Heart left ventricle (tissue), 16 donors: ENCODE measurements around the gene ADAMTS5. TPM values are rescaled to one million over a fixed set of nuclear protein-coding genes. Genes with fewer than 3 reads are reported as not detected.

ENCODE experiments used
- ATAC-seq, 4 donors: fragments of 200-7000 bp; cut with Tn5 transposase; one replicate each; pipeline ENCODE4 v1.9.1; 2020 to 2022; ENCODE audit warnings: moderate library complexity in 4 of 4, mild to moderate bottlenecking in 3 of 4, moderate number of reproducible peaks in 1 of 4
- DNase-seq, 5 donors: peaks; one replicate each; pipeline ENCODE4 v3.0.0-alpha.2; 2020
- H3K27ac ChIP-seq, 12 donors: fragments of 200-600 bp; sonication (generic) in 4 of 12; one replicate each; pipeline versions ENCODE4 v1.5.0 to v1.8.0; 2016 to 2022; ENCODE audit warnings: mild to moderate bottlenecking in 2 of 12
- H3K27me3 ChIP-seq, 9 donors: fragments of 200-600 bp; sonication (generic) in 2 of 9; one replicate each; pipeline versions ENCODE4 v1.5.1 to v1.8.0; 2016 to 2022; ENCODE audit warnings: mild to moderate bottlenecking in 3 of 9
- H3K36me3 ChIP-seq, 9 donors: fragments of 200-600 bp; sonication (generic) in 2 of 9; one replicate each; pipeline versions ENCODE4 v1.5.0 to v1.8.0; 2018 to 2022; ENCODE audit warnings: mild to moderate bottlenecking in 2 of 9
- H3K4me1 ChIP-seq, 12 donors: fragments of 200-600 bp; sonication (generic) in 4 of 12; one replicate each; pipeline versions ENCODE4 v1.5.0 to v1.8.0; 2016 to 2022; ENCODE audit warnings: mild to moderate bottlenecking in 3 of 12
- H3K4me3 ChIP-seq, 12 donors: fragments of 200-600 bp; sonication (generic) in 4 of 12; one replicate each; pipeline versions ENCODE4 v1.5.0 to v1.8.0; 2017 to 2022; ENCODE audit warnings: mild to moderate bottlenecking in 9 of 12, moderate library complexity in 4 of 12
- H3K9me3 ChIP-seq, 12 donors: fragments of 200-600 bp; sonication (generic) in 4 of 12; one replicate each; pipeline versions ENCODE4 v1.5.0 to v1.8.0; 2016 to 2022; ENCODE audit warnings: mild to moderate bottlenecking in 1 of 12
- CTCF ChIP-seq, 12 donors: fragments of 200-600 bp; sonication (generic) in 4 of 12; IDR thresholded peaks; one replicate each; pipeline versions ENCODE4 v1.5.0 to v1.8.0; 2018 to 2022; ENCODE audit warnings: antibody characterized with exemption in 12 of 12, mild to moderate bottlenecking in 5 of 12
- POLR2A ChIP-seq, 2 donors: fragments of 450-650 bp; IDR thresholded peaks; one replicate each; pipeline ENCODE4 v1.6.1; 2017; ENCODE audit warnings: antibody characterized with exemption in 2 of 2, mild to moderate bottlenecking in 2 of 2, moderate library complexity in 2 of 2
- WGBS, 4 donors: extraction: QIAGEN DNeasy Blood & Tissue Kit in 2 of 4; methylation state at CpG; one replicate each; pipeline versions ENCODE4 v1.1.5 to v1.1.7; 2013 to 2018; 5-methylcytosine and 5-hydroxymethylcytosine counted together
- intact Hi-C, 10 donors: fragments of 100-400 bp; cut with DNase I; formaldehyde crosslinking; loops; one replicate each; pipeline versions ENCODE4 v1.11.1 to v1.14.2; 2022
- polyA plus RNA-seq, 2 donors: library from polyadenylated mRNA; stranded (reverse); fragments of 200-250 nt; gene quantifications; one replicate each; pipeline ENCODE4 v1.2.3, GENCODE V29; 2013
- total RNA-seq, 9 donors: library from RNA; depleted of rRNA in 2 of 9; stranded (reverse); fragments of >200 nt in 2 of 9; fragmentation: NEBNext Ultra II Directional in 3 of 9; extraction: Animal tissue kit (Norgen Biotek cat#: 25700) in 3 of 9; gene quantifications; one replicate each; pipeline versions ENCODE4 v1.1.0 to v1.2.4, GENCODE V29; 2016 to 2023
- donor health status: ischemic (EF 13 %, LVEDD 7.1; RV severe dilation, severe dysfunction).
- donor health status: healthy with polysubstance abuse.
- donor health status: DM: no; HTN: yes; CAD: no.
- donor health status: DM: no; HTN: no; CAD: no.
- donor health status: ischemic (EF 25% LVEDD 6.9; RV normal size, moderate dysfunction).
- donor health status: ischemic (EF 25% LVEDD 5.7; RV mildly dilated, moderate dysfunction).
- donor health status: healthy.
- donor health status: DM: yes; HTN: yes; CAD: no.
- donor health status: ischemic (EF 35%, LVEDD 5.7; RV mildly dilated, moderate dysfunction).
- donor health status: nonischemic (EF 11% LVEDD 7.7; RV severe dilation, severe dysfunction).
- donor health status: DM: yes; HTN: yes; CAD: no.
- donor health status: PGD.
- donor health status: ischemic (EF 29% LVEDD 5.4; RV normal size, mild dysfunction).
- donor health status: nonischemic (EF 23%, LVEDD 6.1; RV moderate dilation, normal function).

Gene ADAMTS5
- total and polyA plus RNA-seq, 11 donors, result 0.98 to 22.7 (median 3.1) TPM

DNA sequence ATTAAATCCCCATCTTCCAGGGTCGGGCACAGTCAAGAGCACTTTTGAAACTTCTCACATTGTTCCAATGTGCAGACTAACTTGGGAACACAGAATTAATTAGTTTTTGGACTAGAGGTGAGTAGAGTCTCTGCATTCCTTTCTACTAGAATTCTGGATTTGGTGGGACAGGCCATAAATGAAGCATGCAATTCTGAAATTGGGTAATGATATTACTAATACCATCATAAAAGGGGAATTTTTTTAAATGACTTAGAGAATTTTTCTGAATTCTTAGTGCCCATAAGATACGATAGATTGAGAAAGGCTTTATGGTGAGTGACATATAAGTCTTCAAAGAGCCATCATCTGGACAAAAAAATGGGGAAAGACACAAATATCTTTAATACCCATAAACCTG, 41.8 kb downstream of the ADAMTS5 start:
- intact Hi-C loops, result no loop called here
- no peaks in the 10 kb centered on the region for H3K9me3 ChIP-seq
- ATAC-seq, result no peak
- H3K36me3 ChIP-seq, result peaks cover 0 to 41% (median 3%) of the 10 kb centered on the region in 9 donors
- H3K4me1 ChIP-seq, result no peaks in the 10 kb centered on the region
- DNase-seq, result no peak
- H3K27ac ChIP-seq, result no peak overlapping the region
- H3K4me3 ChIP-seq, result no peak overlapping the region
- no peaks in the 10 kb centered on the region for H3K27me3 ChIP-seq
- TF ChIP-seq POLR2A (IDR thresholded peaks at IDR 0.05), result no peak
- TF ChIP-seq CTCF (IDR thresholded peaks at IDR 0.05), result no peak
- 94 to 98% (median 96%) methylated on average over 2 of the region's 2 CpGs for WGBS, 4 donors

DNA sequence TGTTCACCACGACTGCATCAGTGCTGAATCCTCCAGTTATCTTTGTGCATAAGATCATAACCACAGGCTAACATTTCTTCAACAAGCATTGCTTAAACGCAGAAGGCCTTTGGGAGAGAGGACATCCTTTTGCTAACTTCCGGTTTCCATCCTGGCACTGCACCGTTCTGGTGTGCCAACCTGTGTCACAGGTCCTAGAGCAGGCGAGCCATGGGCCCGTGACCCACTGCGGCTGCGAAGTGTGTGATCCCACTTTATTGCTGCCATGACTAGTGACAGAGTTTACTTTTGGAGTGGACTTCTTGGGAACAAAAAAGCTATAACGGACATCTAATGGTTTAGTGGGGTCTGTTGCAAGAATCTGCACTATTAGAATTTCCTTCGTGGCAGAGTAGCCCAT, 42.9 kb downstream of the ADAMTS5 start:
- Histone ChIP-seq H3K9me3 (no peaks in the 10 kb centered on the region), H3K4me3 (no peak overlapping the region), H3K27ac (no peak overlapping the region), H3K4me1 (no peaks in the 10 kb centered on the region), H3K36me3 (peaks cover 0 to 36% (median 0%) of the 10 kb centered on the region in 9 donors), H3K27me3 (no peaks in the 10 kb centered on the region)
- ATAC-seq (no peak), DNase-seq (no peak)
- TF ChIP-seq POLR2A (IDR thresholded peaks at IDR 0.05) (no peak), CTCF (IDR thresholded peaks at IDR 0.05) (no peak)
- WGBS, 4 donors, result 94 to 95% (median 94%) methylated on average over 6 to 10 of the region's 10 CpGs
- intact Hi-C loops, result no loop called here

- no peaks in the 10 kb centered on the region for H3K4me1 ChIP-seq
- DNase-seq, result no peak
- no peak overlapping the region for H3K4me3 ChIP-seq
- ATAC-seq, result no peak
- peaks cover 0 to 2% (median 0%) of the 10 kb centered on the region in 12 donors for H3K9me3 ChIP-seq
- no peaks in the 10 kb centered on the region for H3K27me3 ChIP-seq
- H3K36me3 ChIP-seq, result peaks cover 0 to 26% (median 0%) of the 10 kb centered on the region in 9 donors
- no peak overlapping the region for H3K27ac ChIP-seq
- no peak for TF ChIP-seq POLR2A (IDR thresholded peaks at IDR 0.05)
- TF ChIP-seq CTCF (IDR thresholded peaks at IDR 0.05), result no peak
- intact Hi-C loops, result no loop called here
Measured at GRCh38 chr21:26920055-26920454, 46.8 kb downstream of the ADAMTS5 start.

DNA sequence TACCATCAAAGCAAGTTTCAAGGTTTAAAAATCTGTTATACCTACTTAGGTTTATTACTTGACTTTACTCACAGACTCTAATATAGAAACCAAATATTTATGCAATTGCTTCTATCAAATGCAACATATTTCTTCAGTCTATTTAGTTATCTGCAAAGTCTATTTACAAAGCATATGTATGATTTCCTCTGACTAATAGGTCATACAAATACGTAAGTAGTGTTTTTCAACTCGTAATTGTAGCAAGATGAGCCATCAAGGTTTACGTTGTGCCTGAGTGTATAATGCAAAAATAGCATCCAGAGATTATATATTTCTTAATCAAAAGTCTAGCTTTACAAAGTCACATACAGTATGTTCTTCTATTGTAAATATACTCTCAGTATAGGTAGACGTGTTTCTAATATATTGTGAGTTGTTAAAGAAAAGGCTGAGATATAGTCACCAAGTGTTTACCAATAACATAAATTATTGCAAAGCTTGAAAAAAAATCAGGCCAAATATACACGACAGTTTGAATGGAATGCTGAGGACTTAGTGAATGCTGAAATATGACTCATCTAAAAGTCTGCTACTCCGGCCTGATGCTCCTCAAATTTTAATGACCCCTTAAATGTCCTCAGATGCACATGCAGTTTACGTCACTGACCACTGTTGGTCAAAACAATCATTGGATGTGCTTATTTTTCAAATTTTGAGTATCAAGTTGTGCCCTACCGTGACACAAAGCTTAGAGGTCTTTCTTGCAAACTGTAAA, 48.4 kb downstream of the ADAMTS5 start:
- Histone ChIP-seq H3K27ac (no peak overlapping the region), H3K9me3 (peaks cover 0 to 15% (median 2%) of the 10 kb centered on the region in 12 donors), H3K4me1 (no peaks in the 10 kb centered on the region), H3K27me3 (no peaks in the 10 kb centered on the region), H3K36me3 (peaks cover 0 to 12% (median 0%) of the 10 kb centered on the region in 9 donors), H3K4me3 (no peak overlapping the region)
- DNase-seq (no peak), ATAC-seq (no peak)
- 88 to 90% (median 89%) methylated on average over 8 of the region's 8 CpGs for WGBS, 4 donors
- intact Hi-C loops, result no loop called here
- no peak for TF ChIP-seq POLR2A (IDR thresholded peaks at IDR 0.05)

GRCh38 chr21:26916799-26917198, 50.1 kb downstream of the ADAMTS5 start:
- 87 to 93% (median 89%) methylated on average over 2 of the region's 2 CpGs for WGBS, 4 donors
- no peak for ATAC-seq
- intact Hi-C loops, result no loop called here
- H3K27me3 ChIP-seq, result no peaks in the 10 kb centered on the region
- no peaks in the 10 kb centered on the region for H3K36me3 ChIP-seq
- no peak for DNase-seq
- TF ChIP-seq CTCF (IDR thresholded peaks at IDR 0.05), result no peak
- no peak for TF ChIP-seq POLR2A (IDR thresholded peaks at IDR 0.05)
- H3K27ac ChIP-seq, result no peak overlapping the region
- no peaks in the 10 kb centered on the region for H3K4me1 ChIP-seq
- H3K9me3 ChIP-seq, result peaks cover 0 to 19% (median 4%) of the 10 kb centered on the region in 12 donors
- no peak overlapping the region for H3K4me3 ChIP-seq
